ENCODE results near the gene CEP83.

Gene CEP83

DNA sequence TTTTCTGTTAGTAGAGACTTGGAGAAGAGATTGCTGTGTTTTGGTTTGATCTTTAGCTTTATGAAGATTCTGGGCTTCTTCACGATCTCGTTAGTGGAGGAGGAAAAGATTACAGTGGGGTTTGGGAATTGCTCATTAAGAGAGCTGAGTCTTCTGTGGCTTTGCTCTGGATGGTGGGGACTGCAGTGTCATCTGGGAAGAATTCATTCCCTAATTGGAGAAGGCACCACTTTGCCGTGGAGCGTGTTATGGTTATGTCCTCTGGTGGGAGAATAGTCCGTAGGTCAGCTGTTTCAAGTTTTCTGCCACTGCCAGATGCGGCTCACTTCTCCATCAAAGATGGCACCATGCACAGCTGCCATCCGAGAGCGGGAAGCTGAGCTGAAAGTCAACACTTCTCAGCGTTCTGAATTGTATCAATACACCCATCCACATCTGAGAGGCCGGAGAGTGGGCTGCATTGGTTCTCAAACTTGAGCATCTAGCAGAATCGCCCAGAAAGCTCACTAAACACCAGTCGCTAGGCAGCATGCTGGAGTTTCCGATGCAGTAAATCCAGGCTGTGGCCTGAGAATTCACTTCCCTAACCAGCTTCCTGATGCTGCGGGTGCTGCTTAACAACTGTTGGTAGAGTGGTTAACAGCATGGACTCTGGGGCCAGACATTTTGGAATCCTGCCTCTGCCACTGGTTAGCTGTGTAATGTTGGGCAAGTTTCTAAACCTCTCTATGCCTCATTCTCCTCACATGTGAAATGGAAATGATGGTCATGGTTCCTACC lies 193.5 kb downstream of the CEP83 start:
- DNase-seq = no peak

DNA sequence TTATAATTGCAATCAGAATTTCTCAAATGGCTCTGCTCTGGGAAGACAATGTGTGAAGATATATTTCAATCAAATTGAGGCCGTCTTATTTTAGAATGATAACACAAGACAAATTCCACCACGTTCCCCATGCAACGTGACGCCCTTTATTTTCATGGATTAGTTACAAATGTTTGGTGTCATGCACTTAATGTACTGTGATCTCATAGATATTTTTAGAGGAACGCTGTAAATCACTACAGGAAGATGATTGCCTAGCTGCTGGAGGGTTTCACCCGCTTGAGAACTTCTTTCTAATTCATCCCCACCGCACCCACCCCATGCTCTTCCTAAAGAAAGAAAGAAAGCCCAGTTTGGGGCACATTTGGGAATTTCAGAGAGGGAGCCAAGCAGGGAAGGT lies 194.1 kb downstream of the CEP83 start:
- no peak for DNase-seq

DNA sequence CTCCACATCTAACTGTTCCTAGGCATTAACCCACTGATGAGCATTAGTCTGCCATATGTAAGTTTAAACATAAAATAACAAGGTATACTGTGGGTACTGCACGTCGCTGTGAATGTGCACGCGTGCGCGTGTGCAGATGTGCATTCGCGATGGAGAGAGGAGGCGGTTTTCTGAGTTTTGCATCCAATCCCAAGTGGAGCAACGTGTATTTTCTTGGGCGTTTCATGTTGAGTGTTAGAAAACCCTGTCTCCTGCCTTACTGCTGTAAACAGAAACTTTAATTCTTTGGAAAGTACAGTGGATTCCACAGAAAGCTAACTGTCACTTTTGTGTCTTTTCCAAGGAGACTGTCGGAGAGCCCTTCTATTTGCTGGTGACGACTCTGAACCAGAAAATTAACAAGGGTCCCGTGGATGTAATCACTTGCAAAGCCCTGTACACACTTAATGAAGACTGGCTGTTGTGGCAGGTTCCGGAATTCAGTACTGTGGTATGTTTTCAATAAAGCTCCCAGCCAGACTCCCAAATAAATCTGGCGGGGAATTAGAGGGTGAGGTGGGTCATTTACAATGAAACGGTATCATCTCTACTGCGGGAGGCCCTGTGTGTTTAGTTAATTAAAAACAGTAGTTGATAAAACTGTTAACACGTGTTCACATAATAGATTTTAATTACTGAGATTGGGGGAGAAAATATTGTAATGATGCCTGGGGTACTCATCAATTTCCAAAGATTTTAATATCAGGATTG lies 194.8 kb downstream of the CEP83 start:
- no peak for DNase-seq

DNA sequence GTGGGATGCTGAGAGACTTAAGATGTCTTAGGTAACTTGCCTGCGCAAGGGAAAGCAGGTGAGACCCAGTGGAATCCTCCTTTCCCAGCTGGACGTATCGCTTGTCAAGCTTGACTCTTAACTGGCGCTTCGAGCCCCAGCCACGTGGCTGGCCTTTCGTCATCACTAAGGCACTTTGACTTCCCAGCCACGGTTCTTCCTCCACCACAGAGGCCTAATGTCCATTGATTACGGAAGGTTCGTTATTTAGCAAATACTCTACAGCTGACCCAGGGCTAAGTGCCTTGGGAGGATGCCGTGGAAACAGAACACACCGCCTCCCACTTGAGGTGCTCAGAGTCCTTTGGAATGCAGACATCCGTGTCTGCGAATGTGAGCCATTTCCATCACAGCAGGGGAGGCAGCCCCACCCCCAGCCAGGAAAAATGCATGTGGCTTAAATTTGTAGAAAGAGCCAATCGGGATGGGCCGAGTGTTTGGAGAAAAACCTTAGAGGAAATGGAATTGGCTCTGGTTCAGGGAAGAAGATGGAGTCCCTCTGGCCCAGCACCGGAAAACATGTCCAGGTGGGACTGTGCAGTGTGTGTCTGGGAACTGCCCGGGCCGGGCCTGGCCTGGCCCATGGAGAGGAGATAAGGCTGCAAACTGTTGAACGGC lies 195.6 kb downstream of the CEP83 start:
- DNase-seq = no peak

DNA sequence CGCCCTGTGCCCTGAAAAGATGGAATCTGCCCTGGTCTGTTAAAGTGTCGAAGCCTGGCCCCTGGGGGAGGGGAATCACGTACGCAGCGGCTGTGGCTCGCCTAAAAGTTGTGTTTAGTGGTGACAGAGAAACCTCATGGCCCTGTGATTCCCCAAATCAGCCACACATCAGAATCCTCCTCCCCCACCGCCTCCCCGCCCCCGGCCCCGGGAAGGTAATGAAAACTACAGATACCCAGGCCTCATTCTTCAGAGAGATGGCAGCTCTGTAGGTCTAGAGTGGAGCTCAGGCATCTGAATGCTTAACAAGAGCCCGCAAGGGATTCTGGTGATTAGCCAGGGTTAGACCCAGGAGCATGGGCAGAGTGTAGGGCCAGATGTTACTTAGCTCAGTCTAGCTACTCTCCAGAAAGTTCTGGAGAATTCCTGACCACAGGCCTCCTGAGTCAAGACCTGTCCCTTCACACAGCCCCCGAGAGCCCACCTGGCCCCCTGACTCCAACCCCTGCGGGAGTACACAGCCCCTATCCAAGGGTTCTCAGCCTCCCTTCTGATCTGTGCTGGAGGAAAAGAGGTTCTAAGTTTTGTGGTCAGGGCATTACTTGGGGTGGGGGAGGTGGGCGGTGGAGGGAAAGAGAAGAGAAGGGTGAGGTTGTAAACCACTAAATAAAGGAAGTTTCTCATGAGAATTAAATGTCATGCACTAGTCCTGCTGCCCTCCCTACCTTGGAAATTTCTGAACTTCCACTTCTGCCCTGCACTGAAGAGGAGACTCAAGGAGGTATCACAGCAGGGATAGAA lies 196.5 kb downstream of the CEP83 start:
- peak; percentile 71 for DNase-seq

DNA sequence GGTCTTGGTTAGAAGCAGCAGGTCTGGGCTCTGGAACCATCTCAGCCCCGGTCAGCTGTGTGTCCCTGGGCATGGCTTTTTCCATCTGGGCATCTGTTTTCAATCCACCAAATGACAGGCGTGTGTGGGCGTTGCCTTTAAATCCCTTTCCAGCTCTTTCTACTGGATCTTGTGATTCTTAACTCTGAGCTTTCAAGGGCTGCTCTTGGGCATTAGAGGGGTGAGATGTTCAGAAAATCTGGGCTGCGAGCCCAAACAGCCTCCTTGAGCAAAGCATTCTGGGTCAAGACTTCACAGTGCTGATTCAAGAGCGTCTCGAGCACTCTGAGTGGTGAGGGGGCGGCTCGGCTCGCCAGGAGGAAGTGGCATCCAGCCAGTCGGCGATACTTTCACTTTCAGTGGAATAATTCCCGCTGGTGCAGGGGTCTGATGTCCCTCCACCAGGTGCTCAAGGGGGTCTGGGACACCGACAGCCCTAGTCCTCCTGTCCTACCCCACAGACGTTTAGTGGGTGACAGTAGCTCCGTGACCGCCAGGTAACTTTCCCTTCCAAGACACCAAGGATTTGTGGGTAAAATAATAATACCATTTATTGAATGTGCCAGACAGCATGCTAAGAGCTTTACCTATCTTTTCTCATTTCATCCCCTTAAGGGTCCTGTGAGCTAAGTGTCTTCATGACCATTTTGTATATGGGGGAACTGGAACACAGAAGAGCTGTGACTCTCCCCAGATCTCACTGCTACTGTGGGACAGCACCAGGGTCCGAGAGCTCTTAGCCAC lies 197.2 kb downstream of the CEP83 start:
- peak; percentile 81 for DNase-seq

DNA sequence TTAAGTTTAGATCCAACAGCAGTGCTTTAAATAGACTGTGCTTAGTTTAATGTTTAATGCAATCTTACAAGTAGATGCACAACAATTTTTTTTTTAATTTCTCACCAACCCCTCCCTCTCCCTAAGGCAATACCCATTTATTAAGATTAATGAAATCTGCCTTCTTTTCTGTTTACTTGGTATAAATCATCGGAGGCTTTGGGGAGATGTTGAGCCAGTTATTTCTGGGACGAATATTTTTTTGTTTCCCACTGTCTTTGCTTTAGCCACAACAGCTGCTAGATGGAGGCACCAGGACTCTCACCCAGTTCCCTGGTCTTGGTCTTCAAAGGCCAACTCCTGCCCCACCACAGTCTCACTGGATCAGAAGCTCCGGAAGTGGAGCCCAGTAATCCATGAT lies 197.9 kb downstream of the CEP83 start:
- no peak for DNase-seq

DNA sequence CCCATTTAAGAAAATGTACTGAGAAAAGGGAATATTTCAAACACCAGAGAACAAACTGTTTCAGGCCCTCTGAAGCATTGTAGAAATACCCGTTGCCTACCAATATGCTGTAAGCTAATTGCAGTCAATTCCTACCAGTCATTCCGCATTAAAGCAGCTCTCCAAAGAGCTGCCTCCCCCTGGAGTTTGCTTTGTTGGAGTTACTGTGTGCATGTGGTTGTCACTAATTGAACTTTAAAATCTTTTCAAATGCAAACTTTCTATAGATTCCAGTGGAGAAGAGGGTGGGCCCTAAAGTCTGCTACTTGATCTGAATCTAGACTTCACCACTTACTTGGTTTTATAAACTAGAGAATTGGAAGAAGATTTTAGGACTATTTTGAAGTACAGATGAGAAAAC lies 198.5 kb downstream of the CEP83 start:
- DNase-seq = no peak

DNA sequence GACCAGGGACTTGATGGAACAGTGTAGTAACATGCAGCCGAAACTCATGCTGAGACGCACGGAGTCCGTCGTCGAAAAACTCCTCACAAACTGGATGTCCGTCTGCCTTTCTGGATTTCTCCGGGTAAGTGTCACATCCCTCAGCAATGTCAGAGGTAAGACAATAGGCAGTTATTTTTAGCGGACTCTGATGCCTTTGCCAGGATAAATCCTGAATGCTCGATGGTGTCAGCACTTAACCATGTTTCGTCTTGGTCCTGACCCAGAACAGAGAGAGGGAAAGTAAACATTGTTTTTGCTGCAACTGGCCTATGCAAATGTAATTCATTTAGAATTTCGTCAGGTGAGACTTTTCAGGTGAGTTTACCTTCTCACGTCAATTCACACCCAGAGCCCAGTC lies 198.9 kb downstream of the CEP83 start:
- no peak for DNase-seq

DNA sequence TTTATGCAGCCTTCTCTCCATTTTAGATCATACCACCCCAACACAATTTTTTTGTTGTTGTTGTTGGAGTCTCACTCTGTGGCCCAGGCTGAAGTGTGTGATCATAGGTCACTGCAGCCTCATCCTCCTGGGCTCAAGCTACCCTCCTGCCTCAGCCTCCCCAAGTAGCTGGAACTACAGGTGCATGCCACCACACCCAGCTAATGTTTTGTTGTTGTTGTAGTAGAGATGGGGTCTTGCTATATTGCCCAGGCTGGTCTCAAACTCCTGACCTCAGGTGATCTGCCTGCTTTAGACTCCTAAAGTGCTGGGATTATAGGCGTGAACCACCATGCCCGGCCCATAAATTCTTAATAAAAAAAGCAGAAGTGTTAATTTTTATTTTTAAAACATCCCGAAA lies 199.7 kb downstream of the CEP83 start:
- no peak for DNase-seq

DNA sequence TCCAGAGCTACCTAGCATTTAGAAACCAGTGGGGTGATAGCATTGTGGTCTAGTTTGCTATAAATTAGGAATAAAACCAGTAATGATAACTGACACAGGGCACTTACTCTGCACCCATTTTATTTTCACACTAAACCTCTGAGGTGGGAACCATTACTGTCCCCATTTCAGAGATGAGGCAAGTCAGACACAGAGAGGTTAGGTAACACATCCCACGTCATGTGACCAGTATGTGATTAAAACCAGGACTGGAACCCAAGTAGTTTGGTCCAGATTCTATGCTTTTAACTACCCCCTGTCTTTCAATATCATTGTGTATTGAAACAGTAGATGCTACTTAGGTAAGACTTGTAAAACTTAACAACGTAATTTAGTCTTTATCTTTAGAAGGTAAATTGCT lies 201.1 kb downstream of the CEP83 start:
- peak; percentile 60 for DNase-seq

Data from activated CD4-positive, alpha-beta T cell treated with anti-CD3 and anti-CD28 coated beads, Interleukin-2, Interleukin-6, amounts not matched to agents 100 ng/mL and 50 ng/mL, durations not matched to agents 16 hours and 8 hours (primary cell).